Neural progenitor cell (in vitro differentiated cells): Measurements from ENCODE around the gene WDR36. TPM values are rescaled to one million over a fixed set of nuclear protein-coding genes. Genes with fewer than 3 reads are reported as not detected.

ENCODE experiments used
- DNase-seq: peaks from one replicate; pipeline ENCODE4 v3.0.0-alpha.2; 2016; ENCODE audit warnings: low spot score
- H2AFZ ChIP-seq: fragments of 200-600 bp; sonication (generic); replicated peaks from 2 replicates; pipeline ENCODE4 v1.6.1; 2016; ENCODE audit warnings: antibody characterized with exemption
- H3F3A ChIP-seq: fragments of 200-600 bp; sonication (generic); 2 replicates; pipeline ENCODE4 v1.6.1; 2016; ENCODE audit warnings: antibody characterized with exemption, low read depth
- H3K27ac ChIP-seq: fragments of 200-600 bp; sonication (generic); 2 replicates; pipeline ENCODE4 v1.5.1; 2016; ENCODE audit warnings: mild to moderate bottlenecking
- H3K27me3 ChIP-seq: fragments of 200-600 bp; sonication (generic); 2 replicates; pipeline ENCODE4 v1.6.1; 2016; ENCODE audit warnings: mild to moderate bottlenecking, moderate library complexity
- H3K36me3 ChIP-seq: fragments of 200-600 bp; sonication (generic); 2 replicates; pipeline ENCODE4 v1.5.1; 2016
- H3K4me1 ChIP-seq: fragments of 200-600 bp; sonication (generic); 2 replicates; pipeline ENCODE4 v1.6.1; 2016; ENCODE audit warnings: mixed run types
- H3K4me2 ChIP-seq: fragments of 200-600 bp; sonication (generic); 2 replicates; pipeline ENCODE4 v1.6.1; 2016
- H3K4me3 ChIP-seq: fragments of 200-600 bp; sonication (generic); 2 replicates; pipeline ENCODE4 v1.5.1; 2016
- H3K79me2 ChIP-seq: fragments of 200-600 bp; sonication (generic); 2 replicates; pipeline ENCODE4 v1.6.1; 2016; ENCODE audit warnings: low read depth
- H3K9ac ChIP-seq: fragments of 200-600 bp; sonication (generic); 2 replicates; pipeline ENCODE4 v1.6.1; 2016
- H3K9me3 ChIP-seq: fragments of 200-600 bp; sonication (generic); 2 replicates; pipeline ENCODE4 v1.5.1; 2016; ENCODE audit warnings: low read depth
- H4K20me1 ChIP-seq: fragments of 200-600 bp; sonication (generic); 2 replicates; pipeline ENCODE4 v1.6.1; 2016; ENCODE audit warnings: low read depth
- H3K27ac Mint-ChIP-seq: 3 replicates; pipeline ENCODE4 v1.8.0; 2021; ENCODE audit warnings: mixed read lengths
- H3K27me3 Mint-ChIP-seq: 2 replicates; pipeline ENCODE4 v1.8.0; 2022; ENCODE audit warnings: low read depth, mild to moderate bottlenecking, inconsistent platforms, moderate library complexity, mixed read lengths; ENCODE audit not compliant: insufficient read depth
- H3K36me3 Mint-ChIP-seq: 3 replicates; pipeline ENCODE4 v1.8.0; 2021; ENCODE audit warnings: mixed read lengths
- H3K4me1 Mint-ChIP-seq: 3 replicates; pipeline ENCODE4 v1.8.0; 2021; ENCODE audit warnings: mixed read lengths
- H3K4me3 Mint-ChIP-seq: 3 replicates; pipeline ENCODE4 v1.8.0; 2021; ENCODE audit warnings: mild to moderate bottlenecking, moderate library complexity, mixed read lengths
- H3K9me3 Mint-ChIP-seq: 3 replicates; pipeline ENCODE4 v1.8.0; 2020; ENCODE audit warnings: mixed read lengths
- CTCF ChIP-seq: fragments of 200-600 bp; sonication (generic); IDR thresholded peaks from 2 replicates; pipeline ENCODE4 v1.5.1; 2017; ENCODE audit warnings: antibody characterized with exemption, mild to moderate bottlenecking
- EZH2 ChIP-seq: fragments of 200-600 bp; sonication (generic); IDR thresholded peaks from 2 replicates; pipeline ENCODE4 v1.6.1; 2017; ENCODE audit warnings: antibody characterized with exemption, mild to moderate bottlenecking, moderate library complexity
- EZH2phosphoT487 ChIP-seq: fragments of 200-600 bp; sonication (generic); IDR thresholded peaks from 2 replicates; pipeline ENCODE4 v1.6.1; 2017; ENCODE audit warnings: antibody characterized with exemption
- total RNA-seq: library from RNA; depleted of rRNA; stranded (reverse); fragments of >200 nt; gene quantifications from 2 replicates; pipeline ENCODE4 v1.2.3, GENCODE V29; 2015; ENCODE audit warnings: low replicate concordance

WDR36 gene
- total RNA-seq, 1 donor from 2014 or later: 60.1 TPM

GRCh38 chr5:111124793-111125192 lies 32.6 kb downstream of the WDR36 start:
- no peak overlapping the region for H3K9ac ChIP-seq
- no peaks in the 10 kb centered on the region for H3K27me3 Mint-ChIP-seq
- no peaks in the 10 kb centered on the region for H3K9me3 ChIP-seq
- H4K20me1 ChIP-seq: no peaks in the 10 kb centered on the region
- peaks cover 18% of the 10 kb centered on the region for H3K36me3 Mint-ChIP-seq
- no peak overlapping the region for H3K4me3 Mint-ChIP-seq
- no peaks in the 10 kb centered on the region for H3K4me1 ChIP-seq
- no peak overlapping the region for H3K27ac ChIP-seq
- no peaks in the 10 kb centered on the region for H3F3A ChIP-seq
- H3K36me3 ChIP-seq: peaks cover 20% of the 10 kb centered on the region
- H3K4me3 ChIP-seq: no peak overlapping the region
- DNase-seq: no peak
- no peak overlapping the region for H3K27ac Mint-ChIP-seq
- no peaks in the 10 kb centered on the region for H3K27me3 ChIP-seq
- no peaks in the 10 kb centered on the region for H3K4me1 Mint-ChIP-seq
- no peak overlapping the region for H2AFZ ChIP-seq
- no peaks in the 10 kb centered on the region for H3K79me2 ChIP-seq
- H3K9me3 Mint-ChIP-seq: no peaks in the 10 kb centered on the region
- no peak overlapping the region for H3K4me2 ChIP-seq
- TF ChIP-seq EZH2 (no peak), CTCF (no peak), EZH2phosphoT487 (no peak)

- no peaks in the 10 kb centered on the region for H3K9me3 Mint-ChIP-seq
Measured at GRCh38 chr5:111126896-111127295, 34.7 kb downstream of the WDR36 start.

GRCh38 chr5:111127453-111128195 lies 35.5 kb downstream of the WDR36 start:
- Mint-ChIP-seq H3K4me1 (no peaks in the 10 kb centered on the region), H3K27me3 (no peaks in the 10 kb centered on the region), H3K9me3 (no peaks in the 10 kb centered on the region), H3K27ac (no peak overlapping the region), H3K36me3 (peaks cover 9% of the 10 kb centered on the region), H3K4me3 (no peak overlapping the region)
- Histone ChIP-seq H3F3A (no peaks in the 10 kb centered on the region), H3K79me2 (no peaks in the 10 kb centered on the region), H4K20me1 (no peaks in the 10 kb centered on the region), H3K9ac (no peak overlapping the region), H3K27ac (no peak overlapping the region), H2AFZ (no peak overlapping the region), H3K27me3 (no peaks in the 10 kb centered on the region), H3K4me3 (no peak overlapping the region), H3K4me2 (no peak overlapping the region), H3K36me3 (peaks cover 6% of the 10 kb centered on the region), H3K9me3 (no peaks in the 10 kb centered on the region), H3K4me1 (peaks cover 14% of the 10 kb centered on the region)
- TF ChIP-seq EZH2 (no peak), EZH2phosphoT487 (no peak), CTCF (no peak)
- DNase-seq: no peak

More at GRCh38 chr5:111126896-111127295, 34.7 kb downstream of the WDR36 start:
- H2AFZ ChIP-seq: no peak overlapping the region
- no peaks in the 10 kb centered on the region for H3K79me2 ChIP-seq
- Mint-ChIP-seq H3K36me3 (peaks cover 10% of the 10 kb centered on the region), H3K4me3 (no peak overlapping the region), H3K27ac (no peak overlapping the region), H3K4me1 (no peaks in the 10 kb centered on the region), H3K27me3 (no peaks in the 10 kb centered on the region)
- peaks cover 10% of the 10 kb centered on the region for H3K4me1 ChIP-seq
- H3K27ac ChIP-seq: no peak overlapping the region
- H3F3A ChIP-seq: no peaks in the 10 kb centered on the region
- no peak overlapping the region for H3K9ac ChIP-seq
- no peak for DNase-seq
- TF ChIP-seq EZH2: no peak
- TF ChIP-seq CTCF: no peak
- TF ChIP-seq EZH2phosphoT487: no peak
- no peak overlapping the region for H3K4me3 ChIP-seq
- H3K36me3 ChIP-seq: peaks cover 6% of the 10 kb centered on the region
- H4K20me1 ChIP-seq: no peaks in the 10 kb centered on the region
- H3K9me3 ChIP-seq: no peaks in the 10 kb centered on the region
- H3K4me2 ChIP-seq: no peak overlapping the region
- H3K27me3 ChIP-seq: no peaks in the 10 kb centered on the region
